IMR-90 (cell line): ENCODE results near the gene PCDHGC5. TPM values are rescaled to one million over a fixed set of nuclear protein-coding genes. Genes with fewer than 3 reads are reported as not detected.

Experiments
- ATAC-seq: fragments of 200-7000 bp; cut with Tn5 transposase; 2 replicates; pipeline ENCODE4 v1.9.1; 2020; ENCODE audit warnings: low read depth, mild to moderate bottlenecking, moderate library complexity
- BruUV-seq: library from RNA; stranded (reverse); fragments of 400-500 nt; replicated peaks from 2 replicates; lab custom pipeline; 2021; lab: Mats Ljungman, UMichigan
- CTCF ChIA-PET: fragments of 300-600 bp; formaldehyde crosslinking; extraction: SDS; loops from one replicate; lab custom pipeline; 2021; ENCODE audit warnings: antibody characterized with exemption; lab: Yijun Ruan, JAX
- POLR2A ChIA-PET: fragments of 300-600 bp; sonication (Branson Sonifier 250); formaldehyde crosslinking; loops from one replicate; lab custom pipeline; 2022; ENCODE audit warnings: antibody characterized with exemption; ENCODE audit not compliant: unreplicated experiment; lab: Charles Lee
- DNase-seq: peaks from one replicate; pipeline ENCODE4 v3.0.0; 2013
- H2AFZ ChIP-seq: replicated peaks from 2 replicates; pipeline ENCODE3; 2013; ENCODE audit warnings: low read length, mild to moderate bottlenecking; ENCODE audit not compliant: poor library complexity
- H2AK5ac ChIP-seq: 2 replicates; pipeline ENCODE4 v1.6.1; 2013; ENCODE audit warnings: low read depth, low read length, inconsistent platforms
- H2AK9ac ChIP-seq: replicated peaks from 2 replicates; pipeline ENCODE3; 2013; ENCODE audit warnings: mild to moderate bottlenecking, low read depth, low read length, moderate library complexity; ENCODE audit not compliant: poor library complexity
- H2BK120ac ChIP-seq: 2 replicates; pipeline ENCODE4 v1.6.1; 2013; ENCODE audit warnings: low read depth, low read length, inconsistent platforms
- H2BK15ac ChIP-seq: 3 replicates; pipeline ENCODE4 v1.6.1; 2013; ENCODE audit warnings: low read depth, low read length, inconsistent platforms
- H2BK20ac ChIP-seq: 2 replicates; pipeline ENCODE4 v1.6.1; 2013; ENCODE audit warnings: low read depth, mild to moderate bottlenecking, inconsistent platforms, low read length, moderate library complexity
- H2BK5ac ChIP-seq: 2 replicates; pipeline ENCODE4 v1.6.1; 2013; ENCODE audit warnings: mild to moderate bottlenecking, low read depth, low read length, inconsistent platforms; ENCODE audit not compliant: poor library complexity, severe bottlenecking
- H3K14ac ChIP-seq: replicated peaks from 2 replicates; pipeline ENCODE4 v1.6.1; 2013; ENCODE audit warnings: low read depth, low read length, inconsistent platforms
- H3K18ac ChIP-seq: 2 replicates; pipeline ENCODE4 v1.6.1; 2013; ENCODE audit warnings: low read depth, low read length, control low read depth
- H3K23ac ChIP-seq: 2 replicates; pipeline ENCODE4 v1.6.1; 2013; ENCODE audit warnings: low read depth, low read length, inconsistent platforms
- H3K27ac ChIP-seq: 2 replicates; pipeline ENCODE4 v1.5.1; 2013; ENCODE audit warnings: mild to moderate bottlenecking, control low read depth, low read length; ENCODE audit not compliant: insufficient read depth
- H3K27me3 ChIP-seq: 2 replicates; pipeline ENCODE4 v1.6.1; 2013; ENCODE audit warnings: low read length; ENCODE audit not compliant: control insufficient read depth, insufficient read depth
- H3K36me3 ChIP-seq: 2 replicates; pipeline ENCODE4 v1.6.1; 2013; ENCODE audit warnings: low read length, mixed read lengths; ENCODE audit not compliant: control insufficient read depth, insufficient read depth
- H3K4ac ChIP-seq: 2 replicates; pipeline ENCODE4 v1.6.1; 2013; ENCODE audit warnings: low read depth, low read length, inconsistent platforms
- H3K4me1 ChIP-seq: 2 replicates; pipeline ENCODE4 v1.6.1; 2013; ENCODE audit warnings: low read length, mixed read lengths; ENCODE audit not compliant: control insufficient read depth, insufficient read depth
- H3K4me2 ChIP-seq: 2 replicates; pipeline ENCODE4 v1.6.1; 2013; ENCODE audit warnings: low read depth, mild to moderate bottlenecking, control low read depth, low read length, moderate library complexity
- H3K4me3 ChIP-seq: 2 replicates; pipeline ENCODE4 v1.5.1; 2013; ENCODE audit warnings: low read depth, mild to moderate bottlenecking, control low read depth, low read length, moderate library complexity; ENCODE audit not compliant: insufficient read depth
- H3K56ac ChIP-seq: 2 replicates; pipeline ENCODE4 v1.6.1; 2013; ENCODE audit warnings: low read length, inconsistent platforms; ENCODE audit not compliant: insufficient read depth; ENCODE audit errors: extremely low read depth
- H3K79me1 ChIP-seq, 2 experiments: 2 replicates each; pipeline ENCODE4 v1.6.1; 2013; ENCODE audit warnings: low read length in 2 of 2, inconsistent platforms in 1 of 2, low read depth in 1 of 2
- H3K9ac ChIP-seq: 2 replicates; pipeline ENCODE4 v1.6.1; 2013; ENCODE audit warnings: low read depth, low read length, control low read depth
- H3K9me1 ChIP-seq: 2 replicates; pipeline ENCODE4 v1.6.1; 2013; ENCODE audit warnings: low read length, inconsistent platforms; ENCODE audit not compliant: insufficient read depth
- H3K9me3 ChIP-seq: 2 replicates; pipeline ENCODE4 v1.6.1; 2013; ENCODE audit warnings: low read length; ENCODE audit not compliant: control insufficient read depth, insufficient read depth
- H4K20me1 ChIP-seq: 2 replicates; pipeline ENCODE4 v1.6.1; 2013; ENCODE audit warnings: low read length, inconsistent platforms; ENCODE audit not compliant: insufficient read depth
- H4K5ac ChIP-seq: 2 replicates; pipeline ENCODE4 v1.6.1; 2013; ENCODE audit warnings: mild to moderate bottlenecking, low read depth, low read length, control low read depth
- H4K8ac ChIP-seq, 2 experiments: 2 replicates each; pipeline ENCODE4 v1.6.1; 2013; ENCODE audit warnings: low read depth in 2 of 2, low read length in 2 of 2, control low read depth in 1 of 2, inconsistent platforms in 1 of 2
- H4K91ac ChIP-seq: 2 replicates; pipeline ENCODE4 v1.6.1; 2013; ENCODE audit warnings: low read depth, low read length, inconsistent platforms; ENCODE audit not compliant: insufficient read depth
- BHLHE40 ChIP-seq: fragments of 150-350 bp; IDR thresholded peaks from 2 replicates; pipeline ENCODE4 v1.6.1; 2016; ENCODE audit warnings: mild to moderate bottlenecking, low read depth, low read length
- CEBPB ChIP-seq: IDR thresholded peaks from 2 replicates; pipeline ENCODE4 v1.6.1; 2012; ENCODE audit warnings: low read depth, low read length, improper control_type of control experiment
- FOS ChIP-seq: fragments of 150-350 bp; IDR thresholded peaks from 2 replicates; pipeline ENCODE4 v1.6.1; 2016; ENCODE audit warnings: low read depth, low read length
- NFE2L2 ChIP-seq: fragments of 150-350 bp; IDR thresholded peaks from 2 replicates; pipeline ENCODE4 v1.6.1; 2016; ENCODE audit warnings: low read depth, mild to moderate bottlenecking, low read length
- RAD21 ChIP-seq: IDR thresholded peaks from 2 replicates; pipeline ENCODE4 v1.6.1; 2012; ENCODE audit warnings: low read length, improper control_type of control experiment
- RCOR1 ChIP-seq: IDR thresholded peaks from 2 replicates; pipeline ENCODE4 v1.6.1; 2012; ENCODE audit warnings: mild to moderate bottlenecking, low read length, improper control_type of control experiment; ENCODE audit not compliant: insufficient replicate concordance
- RFX5 ChIP-seq: IDR thresholded peaks from 2 replicates; pipeline ENCODE4 v1.8.0; 2012; ENCODE audit warnings: low read depth, mild to moderate bottlenecking, low read length, moderate library complexity
- SMC3 ChIP-seq: fragments of 150-350 bp; IDR thresholded peaks from 2 replicates; pipeline ENCODE4 v1.6.1; 2016; ENCODE audit warnings: low read depth, mild to moderate bottlenecking, antibody characterized with exemption, low read length, moderate library complexity
- USF2 ChIP-seq: fragments of 150-350 bp; IDR thresholded peaks from 2 replicates; pipeline ENCODE4 v1.6.1; 2017; ENCODE audit warnings: mild to moderate bottlenecking, antibody characterized with exemption, low read length, low read depth
- WGBS, 2 experiments: methylation state at CpG; one replicate each; pipeline versions ENCODE4 v1.1.5 to v1.1.7; 2013; ENCODE audit warnings: missing lambda C conversion rate in 2 of 2; ENCODE audit not compliant: insufficient read length in 1 of 2; ENCODE audit errors: extremely low coverage in 2 of 2; 5-methylcytosine and 5-hydroxymethylcytosine counted together
- dilution Hi-C: fragments of 300-500 bp; cut with HindIII; formaldehyde crosslinking; loops from one replicate; pipeline ENCODE4 v1.14.3; 2018; ENCODE audit warnings: low sequenced_read_pairs; ENCODE audit not compliant: unreplicated experiment
- in situ Hi-C: fragments of 300-500 bp; cut with MboI; formaldehyde crosslinking; loops from 3 replicates; pipeline ENCODE4 v1.14.3; 2019; ENCODE audit warnings: low sequenced_read_pairs, inconsistent platforms, mixed read lengths
- intact Hi-C: fragments of 100-400 bp; cut with micrococcal nuclease; formaldehyde crosslinking; loops from 2 replicates; pipeline ENCODE4 v1.10.0; 2022
- polyA plus RNA-seq, 3 experiments: library from polyadenylated mRNA; depleted of rRNA; stranded (reverse); fragments of >200 nt; gene quantifications; 2 replicates each; pipeline ENCODE4 v1.2.3, GENCODE V29; 2012; ENCODE audit warnings: low replicate concordance in 1 of 3
- total RNA-seq: library from RNA; depleted of rRNA; stranded (reverse); fragments of >200 nt; gene quantifications from 2 replicates; pipeline ENCODE4 v1.2.3, GENCODE V29; 2012

The PCDHGC5 gene
- total and polyA plus RNA-seq, 2 of the 4 experiments (the other 2 are of a cell fraction) = 2.9 to 3.8 TPM

- peaks cover 64% of the 10 kb centered on the region for H4K20me1 ChIP-seq
- dilution Hi-C loops = no loop called here
Measured at GRCh38 chr5:141487131-141487530, 1.8 kb upstream of the PCDHGC5 start.

More at GRCh38 chr5:141487131-141487530, 1.8 kb upstream of the PCDHGC5 start:
- ATAC-seq = no peak
- 100% methylated on average over 2 of the region's 7 CpGs; no CpG with 5 or more reads in 1 of the 2 experiments for WGBS, 2 experiments
- BruUV-seq = no TSS peak
- Histone ChIP-seq H4K8ac (no peak overlapping the region), H3K18ac (no peak overlapping the region), H3K9me3 (no peaks in the 10 kb centered on the region; the same call in 1 of the 2 replicates), H3K79me1 (peaks cover 31 to 85% of the 10 kb centered on the region in 2 experiments), H4K91ac (no peak overlapping the region), H3K4me3 (no peak overlapping the region), H3K23ac (no peak overlapping the region), H2BK20ac (no peak overlapping the region), H2AFZ (no peak overlapping the region), H3K4me1 (peaks cover 19% of the 10 kb centered on the region), H2BK120ac (no peak overlapping the region), H2BK15ac (no peak overlapping the region), H3K27ac (no peak overlapping the region), H3K9ac (no peak overlapping the region), H4K5ac (no peak overlapping the region), H3K14ac (no peak overlapping the region), H3K4ac (no peak overlapping the region), H3K9me1 (peaks cover 29% of the 10 kb centered on the region), H2BK5ac (no peak overlapping the region), H2AK5ac (no peak overlapping the region), H3K36me3 (peaks cover 49% of the 10 kb centered on the region), H2AK9ac (peak overlapping the region; percentile 38), H3K27me3 (no peaks in the 10 kb centered on the region), H3K56ac (no peak overlapping the region), H3K4me2 (no peak overlapping the region)
- no peak for TF ChIP-seq FOS
- no peak for TF ChIP-seq RAD21
- no peak for TF ChIP-seq RFX5
- TF ChIP-seq USF2 = no peak
- no peak for TF ChIP-seq CEBPB
- TF ChIP-seq BHLHE40 = no peak
- TF ChIP-seq NFE2L2 = no peak
- TF ChIP-seq SMC3 = no peak
- no peak for TF ChIP-seq RCOR1
- intact Hi-C loops (no loop called here), in situ Hi-C loops (no loop called here)
- no peak for DNase-seq
- POLR2A ChIA-PET = interaction anchor here (0.6 kb wide), 2 partner anchors 14 to 31 kb away, joined by 3 to 8 read pairs; no protein-coding TSS in a partner anchor
- CTCF ChIA-PET = interaction anchor here (0.7 to 0.9 kb wide), 2 partner anchors 38 to 71 kb away, joined by 3 to 4 read pairs; no protein-coding TSS in a partner anchor
